ENCODE data around the gene GPR146.

GPR146 gene

DNA sequence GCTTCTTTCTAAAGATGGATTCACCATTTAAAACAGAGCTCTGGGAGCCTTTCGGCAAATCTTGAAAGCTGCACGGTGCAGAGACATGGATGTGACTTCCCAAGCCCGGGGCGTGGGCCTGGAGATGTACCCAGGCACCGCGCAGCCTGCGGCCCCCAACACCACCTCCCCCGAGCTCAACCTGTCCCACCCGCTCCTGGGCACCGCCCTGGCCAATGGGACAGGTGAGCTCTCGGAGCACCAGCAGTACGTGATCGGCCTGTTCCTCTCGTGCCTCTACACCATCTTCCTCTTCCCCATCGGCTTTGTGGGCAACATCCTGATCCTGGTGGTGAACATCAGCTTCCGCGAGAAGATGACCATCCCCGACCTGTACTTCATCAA is 47.3 kb downstream of the GPR146 start:
- Histone ChIP-seq H3K4me3 (ENCODE audit: low read length) (no peak overlapping the region), H3K9me3 (ENCODE audit: low read length) (no peaks in the 10 kb centered on the region), H3K4me1 (ENCODE audit: insufficient read depth, low read length) (peaks cover 34% of the 10 kb centered on the region), H3K36me3 (ENCODE audit: insufficient read depth, low read length) (peaks cover 6% of the 10 kb centered on the region), H2AFZ (ENCODE audit: low read depth, low read length) (no peak overlapping the region), H3K27me3 (ENCODE audit: insufficient read depth, low read length) (no peaks in the 10 kb centered on the region)

DNA sequence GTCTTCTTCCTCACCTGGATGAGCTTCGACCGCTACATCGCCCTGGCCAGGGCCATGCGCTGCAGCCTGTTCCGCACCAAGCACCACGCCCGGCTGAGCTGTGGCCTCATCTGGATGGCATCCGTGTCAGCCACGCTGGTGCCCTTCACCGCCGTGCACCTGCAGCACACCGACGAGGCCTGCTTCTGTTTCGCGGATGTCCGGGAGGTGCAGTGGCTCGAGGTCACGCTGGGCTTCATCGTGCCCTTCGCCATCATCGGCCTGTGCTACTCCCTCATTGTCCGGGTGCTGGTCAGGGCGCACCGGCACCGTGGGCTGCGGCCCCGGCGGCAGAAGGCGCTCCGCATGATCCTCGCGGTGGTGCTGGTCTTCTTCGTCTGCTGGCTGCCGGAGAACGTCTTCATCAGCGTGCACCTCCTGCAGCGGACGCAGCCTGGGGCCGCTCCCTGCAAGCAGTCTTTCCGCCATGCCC is 47.9 kb downstream of the GPR146 start:
- H2AFZ ChIP-seq (ENCODE audit: low read depth, low read length): no peak overlapping the region
- H3K27me3 ChIP-seq (ENCODE audit: insufficient read depth, low read length): no peaks in the 10 kb centered on the region
- peaks cover 6% of the 10 kb centered on the region for H3K36me3 ChIP-seq (ENCODE audit: insufficient read depth, low read length)
- H3K4me3 ChIP-seq (ENCODE audit: low read length): no peak overlapping the region
- no peaks in the 10 kb centered on the region for H3K9me3 ChIP-seq (ENCODE audit: low read length)
- H3K4me1 ChIP-seq (ENCODE audit: insufficient read depth, low read length): peaks cover 38% of the 10 kb centered on the region

DNA sequence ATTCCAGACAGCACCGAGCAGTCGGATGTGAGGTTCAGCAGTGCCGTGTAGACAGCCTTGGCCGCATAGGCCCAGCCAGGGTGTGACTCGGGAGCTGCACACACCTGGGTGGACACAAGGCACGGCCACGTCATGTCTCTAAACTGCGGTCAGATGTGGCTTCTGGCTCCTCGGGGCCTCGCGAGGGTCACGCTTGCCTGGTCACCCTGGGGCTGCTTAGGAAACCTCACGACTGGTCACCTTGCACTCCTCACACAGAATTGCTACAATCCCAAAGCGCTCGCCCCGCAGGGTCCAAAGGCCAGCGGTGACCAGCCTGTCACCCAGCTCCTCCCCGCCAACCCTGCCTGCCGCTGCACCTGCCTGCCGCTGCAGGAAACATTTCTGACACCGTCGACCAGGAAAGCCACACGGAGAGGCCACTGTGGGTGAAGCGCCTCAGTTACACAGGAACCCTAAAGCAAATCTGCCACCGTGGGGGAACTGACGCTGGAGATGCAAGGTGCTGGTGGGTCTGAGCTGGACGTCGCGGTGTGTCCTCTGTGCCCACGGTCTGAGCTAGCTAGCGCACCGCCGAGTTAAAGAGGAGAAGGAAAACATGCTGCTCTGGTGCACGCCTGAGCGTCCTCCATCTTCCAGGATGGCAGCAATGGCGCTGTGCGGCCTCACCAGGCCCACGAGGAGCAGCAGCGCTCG is 48.6 kb downstream of the GPR146 start:
- Histone ChIP-seq H3K4me1 (ENCODE audit: insufficient read depth, low read length) (peaks cover 30% of the 10 kb centered on the region), H3K36me3 (ENCODE audit: insufficient read depth, low read length) (peaks cover 6% of the 10 kb centered on the region), H3K4me3 (ENCODE audit: low read length) (no peak overlapping the region), H3K9me3 (ENCODE audit: low read length) (no peaks in the 10 kb centered on the region), H3K27me3 (ENCODE audit: insufficient read depth, low read length) (no peaks in the 10 kb centered on the region), H2AFZ (ENCODE audit: low read depth, low read length) (no peak overlapping the region)

DNA sequence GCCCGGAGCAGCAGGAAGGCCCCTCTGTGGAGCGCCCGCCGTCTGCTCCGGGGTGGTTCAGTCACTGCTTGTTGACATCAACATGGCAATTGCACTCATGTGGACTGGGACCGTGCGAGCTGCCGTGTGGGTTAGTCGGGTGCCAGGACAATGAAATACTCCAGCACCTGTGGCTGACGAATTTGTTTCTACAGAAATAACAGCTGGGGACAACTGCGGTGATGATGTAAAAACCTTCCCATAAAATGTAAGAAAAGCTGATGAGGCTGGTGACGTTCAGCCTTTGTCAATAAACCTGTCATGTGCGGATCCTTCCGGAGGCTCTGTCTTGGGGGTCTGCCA is 49.1 kb downstream of the GPR146 start:
- H3K27me3 ChIP-seq (ENCODE audit: insufficient read depth, low read length): no peaks in the 10 kb centered on the region
- H2AFZ ChIP-seq (ENCODE audit: low read depth, low read length): no peak overlapping the region
- H3K36me3 ChIP-seq (ENCODE audit: insufficient read depth, low read length): peaks cover 6% of the 10 kb centered on the region
- H3K4me3 ChIP-seq (ENCODE audit: low read length): no peak overlapping the region
- peaks cover 4% of the 10 kb centered on the region for H3K9me3 ChIP-seq (ENCODE audit: low read length)
- H3K4me1 ChIP-seq (ENCODE audit: insufficient read depth, low read length): peaks cover 25% of the 10 kb centered on the region

DNA sequence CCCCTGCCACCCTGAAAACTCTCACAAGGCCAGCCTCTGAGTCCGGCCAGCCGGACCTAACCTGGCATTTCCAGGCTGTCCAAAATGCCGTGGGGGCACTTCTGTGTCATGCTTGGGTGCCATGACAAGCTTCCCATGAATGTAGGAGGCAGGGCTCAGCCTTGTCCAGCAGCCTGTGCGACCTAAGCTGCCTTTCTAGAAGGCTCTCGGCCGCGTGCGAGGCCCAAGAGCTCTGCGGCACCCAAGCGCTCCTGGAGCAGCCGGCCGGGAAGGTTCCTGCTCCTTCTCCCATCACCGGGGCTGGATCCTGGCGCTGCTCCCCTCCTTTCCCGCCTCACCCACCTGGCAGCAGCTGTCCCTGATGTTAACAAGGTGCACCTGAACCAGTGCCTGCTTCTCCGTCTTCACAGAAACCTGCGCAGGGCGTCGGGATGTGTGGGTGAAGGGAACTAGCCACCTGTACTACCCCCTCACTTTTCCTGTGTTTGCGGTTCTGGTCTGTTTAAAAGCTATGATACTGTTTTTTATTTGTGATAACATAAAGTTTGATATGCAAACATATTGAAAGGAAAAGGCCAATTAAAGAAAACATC is 49.7 kb downstream of the GPR146 start:
- Histone ChIP-seq H2AFZ (ENCODE audit: low read depth, low read length) (no peak overlapping the region), H3K9me3 (ENCODE audit: low read length) (peaks cover 4% of the 10 kb centered on the region), H3K27me3 (ENCODE audit: insufficient read depth, low read length) (no peaks in the 10 kb centered on the region), H3K4me1 (ENCODE audit: insufficient read depth, low read length) (peaks cover 20% of the 10 kb centered on the region), H3K36me3 (ENCODE audit: insufficient read depth, low read length) (peaks cover 6% of the 10 kb centered on the region), H3K4me3 (ENCODE audit: low read length) (no peak overlapping the region)

DNA sequence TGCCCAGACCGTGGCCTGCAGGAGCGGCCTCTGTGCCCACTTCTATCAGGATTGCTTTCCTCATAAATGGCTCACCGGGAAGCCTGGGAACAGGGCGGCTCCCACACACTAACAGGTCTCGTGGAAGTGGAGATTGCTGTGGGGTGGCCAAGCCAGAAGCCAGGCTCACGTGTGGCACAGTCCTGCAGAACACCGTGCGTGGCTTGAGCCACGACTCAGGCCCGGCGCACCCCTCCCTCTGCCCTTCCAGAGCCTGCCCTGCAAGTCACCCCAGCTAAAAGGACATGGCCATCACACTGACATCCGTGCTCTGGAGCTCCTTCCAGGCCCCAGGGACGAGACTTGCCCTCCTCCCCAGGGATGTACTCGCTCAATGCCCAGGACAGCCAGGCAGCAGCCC is 50.5 kb downstream of the GPR146 start:
- no peak overlapping the region for H3K4me3 ChIP-seq (ENCODE audit: low read length)
- no peaks in the 10 kb centered on the region for H3K27me3 ChIP-seq (ENCODE audit: insufficient read depth, low read length)
- H2AFZ ChIP-seq (ENCODE audit: low read depth, low read length): no peak overlapping the region
- peaks cover 6% of the 10 kb centered on the region for H3K36me3 ChIP-seq (ENCODE audit: insufficient read depth, low read length)
- H3K4me1 ChIP-seq (ENCODE audit: insufficient read depth, low read length): peaks cover 17% of the 10 kb centered on the region
- peaks cover 4% of the 10 kb centered on the region for H3K9me3 ChIP-seq (ENCODE audit: low read length)

DNA sequence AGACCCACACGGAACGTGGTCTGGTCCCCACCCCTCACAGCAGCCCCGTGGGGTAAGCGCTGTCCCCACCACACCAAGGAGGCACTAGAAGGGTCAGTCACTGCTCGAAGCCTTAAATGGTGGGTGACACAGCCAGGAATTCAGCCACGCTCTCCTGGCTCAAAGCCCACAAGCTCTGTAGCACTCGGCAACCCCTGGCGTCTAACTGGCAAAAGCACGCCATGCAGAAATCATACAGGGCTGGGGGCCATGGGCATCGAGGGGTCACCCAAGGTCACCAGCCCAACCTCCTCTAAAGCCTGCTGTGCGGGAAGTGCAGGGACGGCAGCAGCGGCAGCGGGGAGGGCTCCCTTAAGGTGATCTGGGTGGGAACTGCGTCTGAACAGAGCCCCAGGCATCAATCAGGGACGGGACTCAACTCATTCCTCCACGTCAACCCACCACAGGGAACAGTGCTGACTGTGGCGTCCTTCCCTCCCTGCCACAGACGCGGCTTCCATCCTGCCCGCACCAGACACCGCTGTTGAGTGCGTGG is 51.3 kb downstream of the GPR146 start:
- Histone ChIP-seq H3K4me3 (ENCODE audit: low read length) (no peak overlapping the region), H3K36me3 (ENCODE audit: insufficient read depth, low read length) (peaks cover 6% of the 10 kb centered on the region), H3K9me3 (ENCODE audit: low read length) (peaks cover 4% of the 10 kb centered on the region), H3K4me1 (ENCODE audit: insufficient read depth, low read length) (peaks cover 22% of the 10 kb centered on the region), H2AFZ (ENCODE audit: low read depth, low read length) (no peak overlapping the region), H3K27me3 (ENCODE audit: insufficient read depth, low read length) (no peaks in the 10 kb centered on the region)

GRCh38 chr7:1096156-1097119 is 52.1 kb downstream of the GPR146 start:
- H3K4me3 ChIP-seq (ENCODE audit: low read length): no peak overlapping the region
- H3K4me1 ChIP-seq (ENCODE audit: insufficient read depth, low read length): peaks cover 30% of the 10 kb centered on the region
- H2AFZ ChIP-seq (ENCODE audit: low read depth, low read length): no peak overlapping the region
- peaks cover 4% of the 10 kb centered on the region for H3K9me3 ChIP-seq (ENCODE audit: low read length)
- no peaks in the 10 kb centered on the region for H3K27me3 ChIP-seq (ENCODE audit: insufficient read depth, low read length)
- peaks cover 6% of the 10 kb centered on the region for H3K36me3 ChIP-seq (ENCODE audit: insufficient read depth, low read length)

DNA sequence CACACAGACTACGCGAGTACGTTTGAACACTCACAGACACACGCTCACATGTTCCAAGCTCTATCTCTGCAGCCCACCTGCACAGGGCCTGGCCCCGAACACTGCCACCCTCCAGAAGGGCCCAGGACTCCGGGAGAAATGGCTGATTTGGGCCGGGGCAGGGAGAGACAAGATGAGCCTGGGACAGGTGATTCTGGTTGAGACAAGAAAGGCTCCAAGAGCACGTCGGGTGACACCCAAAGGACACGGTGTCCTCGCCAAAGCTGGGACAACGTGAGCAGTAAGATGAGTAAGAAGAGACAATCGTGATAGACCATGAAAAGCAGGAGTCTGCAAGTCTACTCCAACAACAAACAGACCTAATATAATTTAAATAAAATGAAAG is 52.8 kb downstream of the GPR146 start:
- Histone ChIP-seq H3K27me3 (ENCODE audit: insufficient read depth, low read length) (no peaks in the 10 kb centered on the region), H3K36me3 (ENCODE audit: insufficient read depth, low read length) (peaks cover 1% of the 10 kb centered on the region), H3K4me1 (ENCODE audit: insufficient read depth, low read length) (peaks cover 35% of the 10 kb centered on the region), H3K4me3 (ENCODE audit: low read length) (no peak overlapping the region), H3K9me3 (ENCODE audit: low read length) (peaks cover 4% of the 10 kb centered on the region), H2AFZ (ENCODE audit: low read depth, low read length) (no peak overlapping the region)

DNA sequence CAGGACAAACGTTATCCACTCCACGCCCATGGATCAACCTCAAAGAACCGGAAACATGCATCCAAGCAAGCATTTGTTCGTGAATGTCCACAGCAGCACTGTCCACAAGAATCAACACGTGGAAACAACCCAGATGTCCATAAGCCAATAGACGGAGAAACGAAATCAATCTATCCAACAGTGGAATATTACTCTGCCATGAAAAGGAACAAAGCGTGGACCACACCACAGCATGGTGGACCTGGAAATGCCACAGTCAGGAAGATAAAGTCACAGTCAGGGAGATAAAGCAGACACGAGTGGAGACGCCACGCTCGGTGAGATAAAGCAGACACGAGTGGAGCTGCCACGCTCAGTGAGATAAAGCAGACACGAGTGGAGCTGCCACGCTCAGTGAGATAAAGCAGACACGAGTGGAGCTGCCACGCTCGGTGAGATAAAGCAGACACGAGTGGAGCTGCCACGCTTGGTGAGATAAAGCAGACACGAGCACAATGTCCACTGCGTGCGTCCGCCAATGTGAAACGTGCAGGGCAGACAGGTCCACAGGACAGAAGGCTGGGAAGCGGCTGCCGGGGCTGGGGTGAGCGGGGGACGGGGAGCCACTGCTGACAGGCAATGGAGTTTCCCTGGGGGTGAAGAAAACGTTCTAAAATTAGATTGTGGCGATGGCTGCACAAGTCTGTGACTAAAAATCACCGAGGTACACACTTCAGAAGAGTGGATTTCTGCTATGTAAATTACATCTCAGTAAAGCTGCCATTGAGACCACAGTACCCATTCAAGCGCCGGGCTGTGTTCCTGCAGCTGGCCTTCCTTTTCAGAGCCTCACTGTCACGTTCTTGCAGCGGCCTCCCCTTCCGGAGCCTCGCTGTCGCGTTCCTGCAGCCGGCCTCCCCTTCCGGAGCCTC is 54.2 kb downstream of the GPR146 start:
- peaks cover 4% of the 10 kb centered on the region for H3K9me3 ChIP-seq (ENCODE audit: low read length)
- H3K4me3 ChIP-seq (ENCODE audit: low read length): no peak overlapping the region
- peaks cover 35% of the 10 kb centered on the region for H3K4me1 ChIP-seq (ENCODE audit: insufficient read depth, low read length)
- H3K27me3 ChIP-seq (ENCODE audit: insufficient read depth, low read length): no peaks in the 10 kb centered on the region
- H2AFZ ChIP-seq (ENCODE audit: low read depth, low read length): no peak overlapping the region
- H3K36me3 ChIP-seq (ENCODE audit: insufficient read depth, low read length): no peaks in the 10 kb centered on the region

DNA sequence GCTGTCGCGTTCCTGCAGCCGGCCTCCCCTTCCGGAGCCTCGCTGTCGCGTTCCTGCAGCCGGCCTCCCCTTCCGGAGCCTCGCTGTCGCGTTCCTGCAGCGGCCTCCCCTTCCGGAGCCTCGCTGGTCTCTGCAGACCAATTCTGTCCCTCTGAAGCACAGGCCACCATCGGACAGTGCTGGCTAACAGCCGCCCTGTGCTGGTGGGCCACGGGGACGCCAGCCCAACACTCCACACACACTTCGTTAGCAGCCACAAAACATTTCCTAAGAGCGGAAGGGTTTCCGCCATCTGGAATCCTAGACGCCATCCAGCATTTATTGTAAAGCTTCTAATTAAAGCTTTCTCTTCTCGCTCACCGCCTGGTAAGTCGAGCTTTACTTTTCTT is 54.8 kb downstream of the GPR146 start:
- Histone ChIP-seq H2AFZ (ENCODE audit: low read depth, low read length) (no peak overlapping the region), H3K27me3 (ENCODE audit: insufficient read depth, low read length) (no peaks in the 10 kb centered on the region), H3K9me3 (ENCODE audit: low read length) (peaks cover 4% of the 10 kb centered on the region), H3K36me3 (ENCODE audit: insufficient read depth, low read length) (no peaks in the 10 kb centered on the region), H3K4me1 (ENCODE audit: insufficient read depth, low read length) (peaks cover 35% of the 10 kb centered on the region), H3K4me3 (ENCODE audit: low read length) (no peak overlapping the region)

DNA sequence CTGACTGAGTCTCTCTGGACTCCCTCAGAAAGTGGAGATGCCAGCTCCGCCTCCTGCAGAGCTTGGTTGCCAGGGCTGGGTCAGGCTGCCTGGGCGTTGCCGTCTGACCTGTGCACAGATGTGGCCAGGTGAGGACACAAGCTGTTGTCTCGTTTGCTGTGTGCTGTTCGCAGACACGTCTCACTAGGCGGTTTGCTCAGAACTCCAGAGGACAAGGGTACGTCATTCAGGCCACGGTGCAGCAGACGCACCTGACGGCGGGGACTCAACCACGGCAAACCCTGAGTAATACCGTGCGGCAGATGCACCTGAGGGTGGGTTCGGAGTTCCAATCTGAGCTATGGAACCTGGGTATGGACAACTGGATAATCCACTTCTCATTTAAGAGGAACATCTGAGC is 55.3 kb downstream of the GPR146 start:
- no peak overlapping the region for H2AFZ ChIP-seq (ENCODE audit: low read depth, low read length)
- H3K27me3 ChIP-seq (ENCODE audit: insufficient read depth, low read length): no peaks in the 10 kb centered on the region
- H3K4me3 ChIP-seq (ENCODE audit: low read length): no peak overlapping the region
- peaks cover 35% of the 10 kb centered on the region for H3K4me1 ChIP-seq (ENCODE audit: insufficient read depth, low read length)
- peaks cover 4% of the 10 kb centered on the region for H3K9me3 ChIP-seq (ENCODE audit: low read length)
- no peaks in the 10 kb centered on the region for H3K36me3 ChIP-seq (ENCODE audit: insufficient read depth, low read length)
